Endodermal cell (in vitro differentiated cells): Measurements from ENCODE around the gene PTPRN2. TPM values are rescaled to one million over a fixed set of nuclear protein-coding genes. Genes with fewer than 3 reads are reported as not detected.

ENCODE experiments used
- DNase-seq: peaks from one replicate; pipeline ENCODE4 v3.0.0-alpha.2; 2017
- H3K27ac ChIP-seq: 2 replicates; pipeline ENCODE4 v1.5.1; 2013; ENCODE audit warnings: mild to moderate bottlenecking, low read depth, low read length, moderate library complexity
- H3K27me3 ChIP-seq: 2 replicates; pipeline ENCODE4 v1.6.1; 2013; ENCODE audit warnings: mild to moderate bottlenecking, low read length, moderate library complexity; ENCODE audit not compliant: insufficient read depth, control insufficient read depth, poor library complexity, severe bottlenecking
- H3K36me3 ChIP-seq: 2 replicates; pipeline ENCODE4 v1.7.0; 2013; ENCODE audit warnings: mild to moderate bottlenecking, low read length, moderate library complexity; ENCODE audit not compliant: control insufficient read depth, insufficient read depth
- H3K4me1 ChIP-seq: one replicate; pipeline ENCODE4 v1.7.0; 2013; ENCODE audit warnings: low read length; ENCODE audit not compliant: control insufficient read depth, insufficient read depth
- H3K4me3 ChIP-seq: 2 replicates; pipeline ENCODE4 v1.5.1; 2013; ENCODE audit warnings: mild to moderate bottlenecking, low read length, moderate library complexity
- H3K9ac ChIP-seq: 2 replicates; pipeline ENCODE4 v1.6.1; 2013; ENCODE audit warnings: mild to moderate bottlenecking, low read length, moderate library complexity; ENCODE audit not compliant: poor library complexity, severe bottlenecking; ENCODE audit errors: extremely low read depth
- H3K9me3 ChIP-seq: 2 replicates; pipeline ENCODE4 v1.6.1; 2013; ENCODE audit warnings: mild to moderate bottlenecking, low read length, moderate library complexity; ENCODE audit not compliant: control insufficient read depth
- H3K27ac Mint-ChIP-seq: 2 replicates; pipeline ENCODE4 v1.8.0; 2020; ENCODE audit warnings: mixed read lengths
- H3K27me3 Mint-ChIP-seq: 2 replicates; pipeline ENCODE4 v1.8.0; 2021; ENCODE audit warnings: mild to moderate bottlenecking, mixed read lengths; ENCODE audit not compliant: insufficient read depth
- H3K36me3 Mint-ChIP-seq: 2 replicates; pipeline ENCODE4 v1.8.0; 2020; ENCODE audit warnings: low read depth, mixed read lengths
- H3K4me1 Mint-ChIP-seq: 2 replicates; pipeline ENCODE4 v1.8.0; 2020; ENCODE audit warnings: mixed read lengths
- H3K4me3 Mint-ChIP-seq: 2 replicates; pipeline ENCODE4 v1.8.0; 2020; ENCODE audit warnings: mild to moderate bottlenecking, moderate library complexity, mixed read lengths
- H3K9me3 Mint-ChIP-seq: 2 replicates; pipeline ENCODE4 v1.8.0; 2020; ENCODE audit warnings: mild to moderate bottlenecking, mixed read lengths
- WGBS, 2 experiments: methylation state at CpG; one replicate each; pipeline versions ENCODE4 v1.1.5 to v1.1.7; 2013; ENCODE audit warnings: missing lambda C conversion rate in 2 of 2, mixed read lengths in 1 of 2; ENCODE audit not compliant: insufficient coverage in 1 of 2, insufficient read length in 1 of 2; 5-methylcytosine and 5-hydroxymethylcytosine counted together
- total RNA-seq, 2 donors: library from RNA; stranded (reverse); fragmentation: NEBNext Ultra II Directional in 1 of 2; extraction: Animal tissue kit (Norgen Biotek cat#: 25700) in 1 of 2; gene quantifications; 2 replicates in 1 of 2; 3 replicates in 1 of 2; pipeline ENCODE4 v1.2.1, GENCODE V29; 2021
- TF ChIP-seq, protein P1 (sequence below): fragments of 200-600 bp; sonication (generic); conservative IDR thresholded peaks from 2 replicates; pipeline ENCODE4 v1.5.0; 2021; ENCODE audit warnings: antibody characterized with exemption, mild to moderate bottlenecking

The PTPRN2 gene
- total RNA-seq, 2 donors from 2014 or later = 0.69 to 1.2 TPM

DNA sequence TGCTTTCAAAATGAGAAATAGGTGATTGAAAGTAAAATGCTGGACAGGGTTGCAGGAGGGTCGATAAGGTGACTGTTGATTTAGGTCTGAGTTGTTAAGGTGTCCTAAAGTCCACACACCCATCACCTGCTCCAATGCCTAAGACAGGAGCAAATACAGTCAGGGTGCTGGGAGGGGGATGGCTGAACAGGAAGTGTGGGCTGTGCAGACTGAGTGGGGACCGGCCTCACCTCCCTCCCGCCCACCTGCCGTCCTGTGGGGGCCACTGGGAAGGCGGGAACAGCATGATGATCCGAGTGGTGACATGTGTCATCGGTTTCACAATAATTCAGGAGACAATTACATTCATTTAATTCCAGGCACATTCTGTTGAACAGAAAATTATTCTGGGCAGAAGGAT is 990.1 kb downstream of the PTPRN2 start:
- no peak overlapping the region for H3K4me3 Mint-ChIP-seq
- Histone ChIP-seq H3K4me3 (no peak overlapping the region), H3K36me3 (no peaks in the 10 kb centered on the region), H3K27ac (no peak overlapping the region), H3K4me1 (no peaks in the 10 kb centered on the region), H3K9me3 (peaks cover 68% of the 10 kb centered on the region), H3K27me3 (no peaks in the 10 kb centered on the region), H3K9ac (no peak overlapping the region)
- TF ChIP-seq, protein P1, sequence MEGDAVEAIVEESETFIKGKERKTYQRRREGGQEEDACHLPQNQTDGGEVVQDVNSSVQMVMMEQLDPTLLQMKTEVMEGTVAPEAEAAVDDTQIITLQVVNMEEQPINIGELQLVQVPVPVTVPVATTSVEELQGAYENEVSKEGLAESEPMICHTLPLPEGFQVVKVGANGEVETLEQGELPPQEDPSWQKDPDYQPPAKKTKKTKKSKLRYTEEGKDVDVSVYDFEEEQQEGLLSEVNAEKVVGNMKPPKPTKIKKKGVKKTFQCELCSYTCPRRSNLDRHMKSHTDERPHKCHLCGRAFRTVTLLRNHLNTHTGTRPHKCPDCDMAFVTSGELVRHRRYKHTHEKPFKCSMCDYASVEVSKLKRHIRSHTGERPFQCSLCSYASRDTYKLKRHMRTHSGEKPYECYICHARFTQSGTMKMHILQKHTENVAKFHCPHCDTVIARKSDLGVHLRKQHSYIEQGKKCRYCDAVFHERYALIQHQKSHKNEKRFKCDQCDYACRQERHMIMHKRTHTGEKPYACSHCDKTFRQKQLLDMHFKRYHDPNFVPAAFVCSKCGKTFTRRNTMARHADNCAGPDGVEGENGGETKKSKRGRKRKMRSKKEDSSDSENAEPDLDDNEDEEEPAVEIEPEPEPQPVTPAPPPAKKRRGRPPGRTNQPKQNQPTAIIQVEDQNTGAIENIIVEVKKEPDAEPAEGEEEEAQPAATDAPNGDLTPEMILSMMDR = no peak
- DNase-seq = no peak
- H3K4me1 Mint-ChIP-seq = no peaks in the 10 kb centered on the region
- H3K9me3 Mint-ChIP-seq = no peaks in the 10 kb centered on the region
- no peak overlapping the region for H3K27ac Mint-ChIP-seq
- H3K27me3 Mint-ChIP-seq = peaks cover 89% of the 10 kb centered on the region
- WGBS, 2 experiments = 56 to 73% methylated on average over 2 to 7 of the region's 7 CpGs
- H3K36me3 Mint-ChIP-seq = no peaks in the 10 kb centered on the region

DNA sequence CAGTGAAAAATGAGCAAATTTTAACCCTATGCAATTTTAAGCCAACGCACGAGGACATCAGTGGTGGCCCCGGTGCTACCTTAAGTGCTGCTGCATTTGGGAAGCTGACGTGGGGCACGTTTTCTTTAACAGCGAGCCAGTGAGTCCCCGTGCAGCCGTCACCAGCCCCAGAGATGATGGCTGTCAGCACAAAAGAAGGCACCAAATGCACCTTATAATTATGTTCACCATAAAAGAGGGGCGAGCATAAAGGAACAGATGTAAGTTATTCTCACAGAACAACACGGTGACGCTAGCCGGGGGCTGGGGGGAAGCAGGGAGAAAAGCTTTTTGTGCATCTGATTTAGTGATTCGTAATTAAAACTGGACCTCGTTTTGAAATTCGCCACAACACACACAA is 990.7 kb downstream of the PTPRN2 start:
- H3K27ac ChIP-seq = no peak overlapping the region
- no peak for DNase-seq
- Mint-ChIP-seq H3K27me3 (peaks cover 90% of the 10 kb centered on the region), H3K36me3 (no peaks in the 10 kb centered on the region), H3K4me3 (no peak overlapping the region), H3K27ac (no peak overlapping the region), H3K4me1 (no peaks in the 10 kb centered on the region), H3K9me3 (no peaks in the 10 kb centered on the region)
- TF ChIP-seq, protein P1 = no peak
- H3K4me1 ChIP-seq = no peaks in the 10 kb centered on the region
- no peak overlapping the region for H3K4me3 ChIP-seq
- no peaks in the 10 kb centered on the region for H3K36me3 ChIP-seq
- no peak overlapping the region for H3K9ac ChIP-seq
- 79 to 82% methylated on average over 12 to 15 of the region's 15 CpGs for WGBS, 2 experiments
- H3K27me3 ChIP-seq = no peaks in the 10 kb centered on the region
- H3K9me3 ChIP-seq = peaks cover 68% of the 10 kb centered on the region

DNA sequence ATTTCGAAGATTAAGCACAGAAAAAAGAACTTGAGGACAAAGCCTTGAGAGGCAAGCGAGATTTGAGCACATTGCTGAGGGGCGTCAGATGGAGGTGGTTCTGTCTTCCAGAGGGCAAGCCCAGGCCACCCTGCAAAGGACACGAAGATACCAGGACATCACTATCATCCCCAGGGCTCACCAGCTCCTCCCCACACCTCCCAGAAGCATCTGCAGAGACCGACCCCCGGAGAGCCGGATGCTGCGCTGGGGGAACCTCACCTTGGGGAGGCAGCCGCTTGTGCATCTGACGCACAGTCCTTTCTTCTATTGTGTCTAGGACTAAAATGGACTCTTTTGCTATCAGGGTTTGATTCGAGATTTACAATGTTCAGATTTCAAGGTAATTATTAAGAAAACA is 991.2 kb downstream of the PTPRN2 start:
- Mint-ChIP-seq H3K27me3 (peaks cover 90% of the 10 kb centered on the region), H3K27ac (no peak overlapping the region), H3K4me3 (no peak overlapping the region), H3K36me3 (no peaks in the 10 kb centered on the region), H3K4me1 (no peaks in the 10 kb centered on the region), H3K9me3 (no peaks in the 10 kb centered on the region)
- Histone ChIP-seq H3K4me1 (no peaks in the 10 kb centered on the region), H3K4me3 (no peak overlapping the region), H3K9ac (no peak overlapping the region), H3K9me3 (peaks cover 68% of the 10 kb centered on the region), H3K36me3 (no peaks in the 10 kb centered on the region), H3K27me3 (no peaks in the 10 kb centered on the region), H3K27ac (no peak overlapping the region)
- TF ChIP-seq, protein P1 = no peak
- 78 to 82% methylated on average over 7 to 11 of the region's 11 CpGs for WGBS, 2 experiments
- DNase-seq = no peak
